ENCODE data around the gene TCF4. TPM values are rescaled to one million over a fixed set of nuclear protein-coding genes. Genes with fewer than 3 reads are reported as not detected.

Gene TCF4
- total RNA-seq, 2 experiments from 2014 or later: 0.28 to 0.45 TPM

DNA sequence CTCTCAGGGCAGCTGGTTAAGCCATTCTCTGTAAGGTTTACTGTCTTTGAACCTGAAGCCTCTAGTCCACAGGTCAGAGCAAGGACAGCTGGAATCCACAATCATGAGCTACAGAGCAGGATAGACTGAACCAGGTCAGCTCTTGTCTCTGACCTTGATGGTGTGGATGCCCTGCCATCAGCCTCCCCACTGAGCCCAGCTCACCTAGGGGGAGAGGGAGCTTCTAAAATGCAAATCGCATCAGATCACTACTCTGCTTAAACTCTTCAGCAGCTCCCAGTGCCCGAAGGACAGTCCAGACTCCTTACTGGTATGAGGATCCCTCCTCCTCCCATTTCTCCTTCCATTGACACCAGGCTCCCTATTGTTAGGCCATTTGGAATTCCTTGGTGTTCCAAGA is 373.5 kb downstream of the TCF4 start:
- no peak overlapping the region for H3K4me3 Mint-ChIP-seq
- ChIA-PET POLR2A (no interaction called here), CTCF (no interaction called here)
- no peak for DNase-seq
- no peaks in the 10 kb centered on the region for H3K27me3 Mint-ChIP-seq
- no peak overlapping the region for H3K27ac Mint-ChIP-seq
- H3K9me3 Mint-ChIP-seq: no peaks in the 10 kb centered on the region
- no peaks in the 10 kb centered on the region for H3K36me3 Mint-ChIP-seq (ENCODE audit: low read depth)
- H3K4me1 Mint-ChIP-seq: no peaks in the 10 kb centered on the region

DNA sequence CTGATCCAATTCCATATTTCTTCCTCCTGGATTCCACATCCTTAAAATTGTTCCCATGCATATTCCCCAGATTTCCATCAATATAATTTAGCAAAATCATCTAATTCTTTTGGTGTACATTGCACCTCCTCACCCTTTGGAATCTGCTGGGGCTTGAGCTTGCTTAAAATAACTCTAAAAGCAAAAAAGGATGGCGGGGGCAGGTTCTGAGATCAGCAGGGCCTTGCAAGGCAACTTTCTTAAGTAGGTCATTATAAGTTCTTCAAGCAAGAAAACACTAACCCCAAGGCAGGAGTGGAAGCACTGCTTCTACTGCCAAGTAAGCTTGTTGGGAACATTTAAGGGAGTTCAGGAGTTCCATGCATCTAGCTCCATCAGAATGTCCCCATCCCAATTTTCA is 374.4 kb downstream of the TCF4 start:
- no peaks in the 10 kb centered on the region for H3K27me3 Mint-ChIP-seq
- H3K9me3 Mint-ChIP-seq: no peaks in the 10 kb centered on the region
- ChIA-PET CTCF (no interaction called here), POLR2A (no interaction called here)
- no peak for DNase-seq
- H3K4me1 Mint-ChIP-seq: no peaks in the 10 kb centered on the region
- H3K4me3 Mint-ChIP-seq: no peak overlapping the region
- no peak overlapping the region for H3K27ac Mint-ChIP-seq
- no peaks in the 10 kb centered on the region for H3K36me3 Mint-ChIP-seq (ENCODE audit: low read depth)

DNA sequence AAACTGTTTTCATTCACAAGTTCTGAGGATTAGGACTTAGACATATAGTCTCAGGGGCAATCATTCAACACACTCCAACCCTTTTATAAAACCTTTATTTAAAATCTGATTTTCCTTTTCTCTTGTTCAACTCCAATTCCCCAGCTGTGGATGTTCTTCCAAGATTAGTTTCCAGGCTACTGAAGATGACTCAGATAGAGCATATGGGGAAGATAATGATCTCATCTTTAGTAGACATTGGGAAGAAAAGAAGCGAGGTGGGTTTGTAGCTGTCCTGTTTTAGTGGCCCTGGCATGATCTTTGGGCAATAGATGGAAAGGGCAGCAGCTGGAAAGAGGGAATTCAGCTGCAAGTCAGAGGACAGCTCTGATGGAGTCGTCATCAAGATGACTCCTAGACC is 381.1 kb downstream of the TCF4 start:
- ChIA-PET POLR2A (no interaction called here), CTCF (no interaction called here)
- H3K9me3 Mint-ChIP-seq: no peaks in the 10 kb centered on the region
- no peaks in the 10 kb centered on the region for H3K36me3 Mint-ChIP-seq (ENCODE audit: low read depth)
- H3K4me1 Mint-ChIP-seq: no peaks in the 10 kb centered on the region
- no peak overlapping the region for H3K4me3 Mint-ChIP-seq
- H3K27ac Mint-ChIP-seq: no peak overlapping the region
- H3K27me3 Mint-ChIP-seq: no peaks in the 10 kb centered on the region
- no peak for DNase-seq

DNA sequence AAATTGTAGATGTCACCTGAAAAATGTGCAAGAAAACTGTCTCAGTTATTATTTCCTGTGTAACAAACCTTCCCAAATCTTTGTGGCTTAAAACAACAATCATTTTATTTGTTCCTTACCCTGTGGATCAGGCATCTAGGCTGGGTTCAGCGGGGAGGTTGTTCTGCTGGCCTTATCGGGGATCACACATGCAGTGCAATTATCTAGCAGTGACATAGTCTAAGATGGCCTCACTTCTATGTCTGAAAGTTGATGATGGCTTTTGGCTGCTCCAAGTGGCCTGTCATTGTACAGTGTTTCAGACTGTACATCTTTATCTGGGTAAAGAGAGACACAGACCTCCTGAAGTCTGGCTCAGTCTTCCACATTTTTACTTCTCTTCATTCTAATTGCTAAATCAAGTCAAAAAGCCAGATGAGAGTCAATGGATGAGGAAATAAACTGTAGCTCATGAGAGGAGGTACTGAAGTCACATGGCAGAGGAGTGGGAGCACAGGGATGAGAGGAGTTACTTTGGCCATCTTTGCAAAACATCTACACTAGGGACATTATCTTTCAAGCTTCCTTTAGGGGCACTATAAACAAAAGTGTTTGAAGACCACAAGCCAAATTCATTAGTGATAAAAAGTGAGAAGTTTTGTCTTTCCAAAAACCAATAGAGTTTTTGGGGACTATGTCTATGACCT is 385.6 kb downstream of the TCF4 start:
- no peak for DNase-seq
- H3K4me3 Mint-ChIP-seq: no peak overlapping the region
- no peaks in the 10 kb centered on the region for H3K36me3 Mint-ChIP-seq (ENCODE audit: low read depth)
- H3K27me3 Mint-ChIP-seq: no peaks in the 10 kb centered on the region
- POLR2A ChIA-PET: no interaction called here
- H3K27ac Mint-ChIP-seq: no peak overlapping the region
- peaks cover 2% of the 10 kb centered on the region for H3K9me3 Mint-ChIP-seq
- H3K4me1 Mint-ChIP-seq: no peaks in the 10 kb centered on the region
- CTCF ChIA-PET: interaction anchor here (1.2 kb wide), 1 partner anchor 8 kb away, joined by 3 read pairs; no protein-coding TSS in a partner anchor

DNA sequence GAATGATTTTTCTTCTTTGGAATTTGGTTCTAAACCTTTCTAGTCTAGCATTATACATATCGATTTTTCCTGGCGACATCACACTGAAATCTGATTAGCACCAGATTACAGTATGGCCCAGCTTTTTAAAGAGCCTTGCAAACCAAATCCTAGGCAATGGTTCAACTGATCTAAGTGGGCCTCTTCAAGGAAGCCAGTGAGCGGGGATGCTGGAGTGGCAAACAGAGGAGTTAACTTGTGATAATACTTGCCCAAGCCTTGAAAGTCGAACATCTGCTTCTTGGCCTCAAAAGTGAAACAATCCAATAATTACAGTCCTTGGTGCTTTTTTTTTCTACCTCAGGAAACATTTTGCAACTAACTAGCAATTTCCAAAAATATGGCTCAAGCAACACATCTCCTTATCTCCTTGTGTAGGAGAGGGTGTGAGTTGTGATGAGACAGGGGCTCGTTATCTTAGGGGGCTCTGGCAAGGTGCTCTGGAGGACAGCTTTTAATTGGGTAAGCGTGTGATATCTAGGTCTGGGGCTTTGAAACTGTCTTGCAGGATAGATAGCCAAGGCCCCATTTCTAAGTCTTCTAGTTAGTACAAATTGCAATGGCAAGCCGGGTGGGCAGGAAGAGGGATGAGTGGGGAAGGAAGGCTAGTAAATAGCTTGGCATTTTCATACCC is 388.6 kb downstream of the TCF4 start:
- H3K4me3 Mint-ChIP-seq: no peak overlapping the region
- no peak for DNase-seq
- CTCF ChIA-PET: no interaction called here

DNA sequence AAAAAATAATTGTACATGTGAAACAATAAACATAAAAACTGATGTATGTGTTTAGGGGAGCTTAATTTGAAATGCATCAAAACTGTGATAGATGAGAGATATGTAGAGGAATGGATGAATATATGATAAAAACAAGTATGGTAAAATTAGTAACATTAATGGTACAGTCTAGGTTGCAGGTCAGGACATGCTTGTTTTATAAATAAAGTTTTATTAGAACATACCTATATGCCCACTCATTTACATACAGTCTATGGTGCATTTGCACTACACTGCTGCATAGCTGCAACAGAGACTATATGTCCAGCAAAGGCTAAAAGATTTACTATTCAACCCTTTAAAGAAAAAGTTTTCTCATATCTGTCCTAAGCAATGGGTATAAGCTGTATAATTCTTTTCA is 392.1 kb downstream of the TCF4 start:
- POLR2A ChIA-PET: no interaction called here
- Mint-ChIP-seq H3K27me3 (no peaks in the 10 kb centered on the region), H3K36me3 (ENCODE audit: low read depth) (no peaks in the 10 kb centered on the region), H3K4me1 (no peaks in the 10 kb centered on the region), H3K4me3 (no peak overlapping the region), H3K27ac (no peak overlapping the region), H3K9me3 (peaks cover 2% of the 10 kb centered on the region)
- DNase-seq: no peak
- CTCF ChIA-PET: no interaction called here

More for the DNA sequence above, 388.6 kb downstream of the TCF4 start:
- Mint-ChIP-seq H3K27ac (no peak overlapping the region), H3K4me1 (no peaks in the 10 kb centered on the region), H3K9me3 (peaks cover 2% of the 10 kb centered on the region), H3K36me3 (ENCODE audit: low read depth) (no peaks in the 10 kb centered on the region), H3K27me3 (no peaks in the 10 kb centered on the region)
- POLR2A ChIA-PET: no interaction called here

DNA sequence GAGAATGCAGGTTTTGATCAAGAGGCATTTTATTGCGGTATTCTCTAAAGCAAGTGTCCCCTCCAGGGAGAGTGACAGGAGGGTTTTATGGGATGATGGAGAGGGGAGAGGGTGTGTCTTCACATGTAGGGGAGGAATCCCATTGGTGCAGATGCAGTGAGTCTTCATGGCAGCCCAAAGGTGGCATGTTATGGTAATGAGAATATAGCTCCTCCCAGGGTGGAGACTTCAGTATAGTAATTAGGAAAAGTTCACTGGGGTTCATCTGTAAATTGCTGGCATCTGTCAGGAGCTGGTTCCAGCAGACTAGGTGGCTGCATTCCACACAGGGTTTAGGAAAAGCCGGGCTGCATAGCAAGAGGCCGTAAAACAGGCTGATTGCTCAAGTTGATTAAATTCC is 398.0 kb downstream of the TCF4 start:
- no peaks in the 10 kb centered on the region for H3K27me3 Mint-ChIP-seq
- H3K9me3 Mint-ChIP-seq: no peaks in the 10 kb centered on the region
- POLR2A ChIA-PET: no interaction called here
- H3K4me1 Mint-ChIP-seq: no peaks in the 10 kb centered on the region
- H3K36me3 Mint-ChIP-seq (ENCODE audit: low read depth): no peaks in the 10 kb centered on the region
- CTCF ChIA-PET: no interaction called here
- no peak for DNase-seq
- H3K27ac Mint-ChIP-seq: no peak overlapping the region
- H3K4me3 Mint-ChIP-seq: no peak overlapping the region

DNA sequence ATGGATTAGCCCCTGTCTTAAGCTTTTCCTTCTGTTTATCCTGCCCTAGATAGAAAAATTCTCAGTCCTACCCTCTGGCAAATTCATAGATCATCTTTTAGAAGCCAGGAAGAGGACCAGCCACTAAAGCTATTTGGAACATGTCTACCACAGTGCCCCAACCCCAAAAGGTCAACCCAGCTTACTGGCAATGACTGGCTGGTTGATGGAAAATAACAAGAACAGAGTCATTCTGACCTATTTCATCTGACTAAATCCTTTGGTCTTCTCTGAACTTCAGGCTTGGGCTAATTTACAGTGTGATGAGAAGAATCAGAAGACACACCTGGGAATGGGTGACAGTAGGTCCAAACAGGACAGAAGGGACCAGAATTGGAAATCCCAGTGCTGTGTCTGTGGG is 401.4 kb downstream of the TCF4 start:
- DNase-seq: no peak
- ChIA-PET POLR2A (no interaction called here), CTCF (no interaction called here)
- Mint-ChIP-seq H3K9me3 (no peaks in the 10 kb centered on the region), H3K27me3 (no peaks in the 10 kb centered on the region), H3K4me3 (no peak overlapping the region), H3K36me3 (ENCODE audit: low read depth) (no peaks in the 10 kb centered on the region), H3K4me1 (no peaks in the 10 kb centered on the region), H3K27ac (no peak overlapping the region)

DNA sequence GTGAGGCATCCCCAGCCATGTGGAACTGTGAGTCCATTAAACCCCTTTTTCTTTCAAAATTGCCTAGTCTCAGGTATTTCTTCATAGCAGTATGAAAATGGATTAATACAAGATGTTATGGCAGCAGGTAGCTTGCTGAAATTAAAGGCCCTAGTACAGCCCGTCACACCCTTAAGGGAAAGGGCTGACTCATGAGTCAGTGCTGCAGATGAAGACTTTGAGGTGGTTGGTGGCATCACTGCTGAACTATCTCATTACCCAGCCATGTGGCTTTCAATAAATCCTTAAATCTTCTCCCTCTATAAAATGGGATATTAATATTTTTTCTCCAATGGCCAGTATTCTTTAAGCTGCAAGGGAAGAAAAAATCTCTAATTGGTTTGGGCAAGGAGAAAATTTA is 402.6 kb downstream of the TCF4 start:
- Mint-ChIP-seq H3K9me3 (no peaks in the 10 kb centered on the region), H3K27ac (no peak overlapping the region), H3K36me3 (ENCODE audit: low read depth) (no peaks in the 10 kb centered on the region)

DNA sequence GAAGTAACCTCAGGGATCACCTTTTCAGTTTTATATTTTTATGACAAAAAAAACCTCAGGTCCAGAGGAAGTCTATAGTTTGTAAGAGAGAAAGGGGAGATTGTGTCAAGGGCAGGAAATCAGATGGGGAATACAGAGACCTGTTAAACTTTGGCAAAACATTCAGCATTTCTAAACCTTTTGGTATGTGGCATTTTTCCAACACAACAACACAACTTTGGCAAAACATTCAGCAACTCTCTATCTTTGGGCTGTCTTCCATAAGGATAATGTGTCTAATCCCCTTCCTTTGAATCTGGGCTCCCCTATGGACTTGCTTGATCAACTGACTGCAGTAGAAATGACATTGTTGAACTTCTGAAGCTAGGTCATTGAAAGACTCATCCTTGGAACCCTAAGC is 408.2 kb downstream of the TCF4 start:
- DNase-seq: no peak
- POLR2A ChIA-PET: no interaction called here
- Mint-ChIP-seq H3K27ac (no peak overlapping the region), H3K9me3 (peaks cover 3% of the 10 kb centered on the region), H3K36me3 (ENCODE audit: low read depth) (no peaks in the 10 kb centered on the region), H3K4me3 (no peak overlapping the region), H3K4me1 (no peaks in the 10 kb centered on the region), H3K27me3 (no peaks in the 10 kb centered on the region)
- CTCF ChIA-PET: no interaction called here

More for the DNA sequence above, 402.6 kb downstream of the TCF4 start:
- ChIA-PET POLR2A (no interaction called here), CTCF (no interaction called here)
- H3K4me3 Mint-ChIP-seq: no peak overlapping the region
- H3K4me1 Mint-ChIP-seq: no peaks in the 10 kb centered on the region
- H3K27me3 Mint-ChIP-seq: no peaks in the 10 kb centered on the region
- DNase-seq: no peak

DNA sequence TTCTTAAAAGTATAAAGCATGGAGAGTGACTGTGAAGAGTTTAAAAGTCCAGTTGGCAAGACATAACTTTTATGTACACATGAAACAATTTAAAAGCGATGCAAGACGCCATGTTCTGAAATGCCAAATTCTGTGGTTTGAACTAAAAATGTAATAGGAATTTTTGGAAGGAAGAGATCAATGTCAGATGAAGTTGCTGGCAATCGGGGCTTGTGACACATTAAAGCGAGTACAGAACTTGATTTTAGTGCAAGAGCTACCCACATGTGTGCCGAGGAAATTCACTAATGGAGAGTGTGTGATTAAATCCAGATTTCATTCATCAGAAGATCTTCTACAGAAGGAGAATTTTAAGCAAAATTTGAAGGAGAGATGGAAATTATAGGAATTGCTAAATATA is 408.6 kb downstream of the TCF4 start:
- ChIA-PET CTCF (no interaction called here), POLR2A (no interaction called here)
- Mint-ChIP-seq H3K4me3 (no peak overlapping the region), H3K36me3 (ENCODE audit: low read depth) (no peaks in the 10 kb centered on the region), H3K9me3 (peaks cover 3% of the 10 kb centered on the region), H3K27ac (no peak overlapping the region), H3K4me1 (no peaks in the 10 kb centered on the region), H3K27me3 (no peaks in the 10 kb centered on the region)
- DNase-seq: no peak

DNA sequence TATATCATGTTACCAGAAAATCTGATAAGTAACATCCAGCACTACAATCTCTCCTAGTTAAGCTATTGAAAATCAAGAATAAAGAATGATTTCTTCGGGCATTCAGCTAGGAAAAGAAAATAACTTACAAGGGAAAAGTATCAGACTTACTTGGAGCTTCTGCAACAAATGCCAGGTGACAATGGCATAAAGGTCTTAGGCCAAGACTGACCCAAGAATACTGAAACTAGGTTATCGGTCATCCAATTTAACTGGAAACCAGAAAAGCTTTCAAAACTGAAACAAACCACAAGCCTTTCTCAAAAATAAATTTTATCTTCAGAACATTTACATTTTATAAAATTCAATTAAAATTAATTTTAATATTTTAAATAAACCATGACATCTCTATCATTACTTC is 414.7 kb downstream of the TCF4 start:
- POLR2A ChIA-PET: no interaction called here
- peaks cover 7% of the 10 kb centered on the region for H3K9me3 Mint-ChIP-seq
- DNase-seq: no peak

More for the DNA sequence above, 414.7 kb downstream of the TCF4 start:
- Mint-ChIP-seq H3K36me3 (ENCODE audit: low read depth) (no peaks in the 10 kb centered on the region), H3K4me1 (no peaks in the 10 kb centered on the region), H3K4me3 (no peak overlapping the region), H3K27me3 (no peaks in the 10 kb centered on the region), H3K27ac (no peak overlapping the region)
- CTCF ChIA-PET: no interaction called here

Measured in activated CD4-positive, alpha-beta memory T cell treated with anti-CD3 and anti-CD28 coated beads, Interleukin-2, amount 10 ng/mL, durations not matched to agents 7 days and 5 days (primary cell).